ENCODE data around the gene TNS4.

TNS4 gene

DNA sequence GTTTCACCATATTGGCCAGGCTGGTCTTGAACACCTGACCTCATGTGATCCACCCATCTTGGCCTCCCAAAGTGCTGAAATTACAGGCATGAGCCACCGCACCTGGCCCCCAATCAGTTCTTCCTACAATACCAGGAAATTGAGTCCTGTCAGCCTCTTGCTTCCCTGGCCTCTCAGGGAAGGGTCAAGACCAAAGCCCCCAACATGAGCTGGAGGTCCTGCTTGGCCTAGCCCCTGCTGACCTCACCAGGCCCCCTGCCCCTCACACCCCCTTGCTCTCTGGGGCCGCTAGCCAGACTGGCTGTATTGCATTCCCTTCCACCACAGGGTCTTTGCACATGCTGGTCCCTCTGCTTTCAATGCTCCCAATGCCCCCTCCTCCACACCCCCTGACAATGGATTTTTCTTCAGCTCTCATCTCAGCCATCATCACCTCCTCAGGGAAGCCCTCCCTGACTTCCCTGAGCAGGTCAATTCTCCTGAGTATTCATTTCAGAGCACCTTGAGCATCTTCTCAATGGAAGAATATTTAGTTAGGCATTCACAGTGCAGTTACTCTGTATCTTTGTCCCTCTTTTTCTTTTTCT lies 34.0 kb downstream of the TNS4 start:
- H3K27ac ChIP-seq: no peak overlapping the region
- TF ChIP-seq, protein P1, sequence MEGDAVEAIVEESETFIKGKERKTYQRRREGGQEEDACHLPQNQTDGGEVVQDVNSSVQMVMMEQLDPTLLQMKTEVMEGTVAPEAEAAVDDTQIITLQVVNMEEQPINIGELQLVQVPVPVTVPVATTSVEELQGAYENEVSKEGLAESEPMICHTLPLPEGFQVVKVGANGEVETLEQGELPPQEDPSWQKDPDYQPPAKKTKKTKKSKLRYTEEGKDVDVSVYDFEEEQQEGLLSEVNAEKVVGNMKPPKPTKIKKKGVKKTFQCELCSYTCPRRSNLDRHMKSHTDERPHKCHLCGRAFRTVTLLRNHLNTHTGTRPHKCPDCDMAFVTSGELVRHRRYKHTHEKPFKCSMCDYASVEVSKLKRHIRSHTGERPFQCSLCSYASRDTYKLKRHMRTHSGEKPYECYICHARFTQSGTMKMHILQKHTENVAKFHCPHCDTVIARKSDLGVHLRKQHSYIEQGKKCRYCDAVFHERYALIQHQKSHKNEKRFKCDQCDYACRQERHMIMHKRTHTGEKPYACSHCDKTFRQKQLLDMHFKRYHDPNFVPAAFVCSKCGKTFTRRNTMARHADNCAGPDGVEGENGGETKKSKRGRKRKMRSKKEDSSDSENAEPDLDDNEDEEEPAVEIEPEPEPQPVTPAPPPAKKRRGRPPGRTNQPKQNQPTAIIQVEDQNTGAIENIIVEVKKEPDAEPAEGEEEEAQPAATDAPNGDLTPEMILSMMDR (conservative IDR thresholded peaks at IDR 0.05): no peak
- TF ChIP-seq ZFX (IDR thresholded peaks at IDR 0.05): no peak

DNA sequence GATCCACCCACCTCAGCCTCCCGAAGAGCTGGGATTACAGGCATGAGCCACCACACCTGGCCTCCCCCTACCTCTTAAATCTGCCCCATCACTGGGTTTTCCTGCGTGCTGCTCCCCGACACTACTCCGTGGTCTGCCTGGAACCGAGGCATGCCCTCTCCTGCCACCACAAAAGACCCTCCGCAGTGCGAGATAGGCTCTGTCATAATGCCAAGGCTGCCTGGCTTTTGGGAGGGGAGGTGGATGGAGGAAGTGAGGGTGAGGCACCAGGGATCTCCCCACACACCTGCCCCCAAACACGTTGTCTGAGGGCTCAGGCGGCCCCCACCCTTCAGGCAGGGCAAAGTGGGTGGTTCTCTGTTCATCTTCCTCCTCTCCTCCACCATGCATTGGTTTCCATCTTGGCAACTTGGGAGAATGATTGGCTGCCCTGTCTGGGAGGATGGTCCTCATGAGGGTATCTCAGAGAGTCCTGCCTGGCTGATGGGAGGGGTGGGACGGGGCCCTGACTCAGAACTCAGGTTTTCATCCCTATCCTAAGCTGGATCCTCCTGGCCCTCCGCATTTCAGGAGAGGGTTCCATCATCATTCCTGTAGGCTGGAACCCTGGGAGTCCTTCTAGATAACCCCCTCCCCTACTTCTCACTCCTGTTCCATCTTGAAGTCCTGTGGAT lies 35.0 kb downstream of the TNS4 start:
- no peak for TF ChIP-seq ZFX (IDR thresholded peaks at IDR 0.05)
- TF ChIP-seq, protein P1 (conservative IDR thresholded peaks at IDR 0.05): no peak
- H3K27ac ChIP-seq: no peak overlapping the region

DNA sequence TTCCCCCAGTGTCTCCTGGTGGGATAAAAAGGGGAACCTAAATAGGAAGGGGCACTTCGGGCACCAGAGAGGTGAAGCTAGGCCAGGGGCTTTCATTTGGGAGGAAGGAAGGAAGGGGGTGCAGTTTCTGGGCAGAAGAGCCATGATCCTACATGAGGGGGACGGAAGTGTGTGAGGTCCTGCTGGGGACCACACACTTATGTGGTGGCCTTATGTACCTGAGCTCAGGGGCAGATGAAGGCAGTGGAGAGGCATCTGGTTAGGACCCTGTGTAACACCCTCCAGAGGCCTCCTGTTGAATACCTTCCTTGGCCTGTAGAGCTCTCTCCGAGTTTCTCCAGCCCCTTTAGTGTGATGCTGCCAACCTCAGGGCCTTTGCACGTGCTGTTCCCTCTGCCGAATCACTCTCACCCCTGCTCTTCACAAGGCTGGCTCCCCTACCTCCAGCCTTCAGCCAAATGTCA lies 37.0 kb downstream of the TNS4 start:
- TF ChIP-seq, protein P1 (conservative IDR thresholded peaks at IDR 0.05): no peak
- no peak for TF ChIP-seq ZFX (IDR thresholded peaks at IDR 0.05)
- H3K27ac ChIP-seq: no peak overlapping the region

DNA sequence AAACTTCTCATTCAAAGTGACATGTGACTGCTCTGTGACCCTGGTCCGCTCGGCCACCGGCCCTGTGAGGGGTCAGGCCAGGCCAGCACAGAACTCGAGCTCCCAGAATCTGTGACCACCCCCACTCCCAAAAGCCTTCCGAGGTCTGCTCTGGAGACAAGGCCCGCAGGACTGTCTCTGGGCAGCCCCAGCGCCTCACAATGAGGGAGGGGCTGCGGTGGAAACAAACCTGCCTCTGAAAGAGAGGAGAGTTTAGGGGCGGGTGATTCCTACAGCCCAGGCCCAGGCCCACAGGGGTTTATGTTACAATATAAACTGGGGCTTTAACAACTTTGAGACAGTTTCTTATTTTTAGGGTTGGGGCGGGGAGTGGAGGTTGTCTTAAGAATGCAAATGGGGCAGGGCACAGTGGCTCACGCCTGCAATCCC lies 38.3 kb downstream of the TNS4 start:
- H3K27ac ChIP-seq: no peak overlapping the region
- TF ChIP-seq, protein P1 (conservative IDR thresholded peaks at IDR 0.05): no peak
- TF ChIP-seq ZFX (IDR thresholded peaks at IDR 0.05): no peak

DNA sequence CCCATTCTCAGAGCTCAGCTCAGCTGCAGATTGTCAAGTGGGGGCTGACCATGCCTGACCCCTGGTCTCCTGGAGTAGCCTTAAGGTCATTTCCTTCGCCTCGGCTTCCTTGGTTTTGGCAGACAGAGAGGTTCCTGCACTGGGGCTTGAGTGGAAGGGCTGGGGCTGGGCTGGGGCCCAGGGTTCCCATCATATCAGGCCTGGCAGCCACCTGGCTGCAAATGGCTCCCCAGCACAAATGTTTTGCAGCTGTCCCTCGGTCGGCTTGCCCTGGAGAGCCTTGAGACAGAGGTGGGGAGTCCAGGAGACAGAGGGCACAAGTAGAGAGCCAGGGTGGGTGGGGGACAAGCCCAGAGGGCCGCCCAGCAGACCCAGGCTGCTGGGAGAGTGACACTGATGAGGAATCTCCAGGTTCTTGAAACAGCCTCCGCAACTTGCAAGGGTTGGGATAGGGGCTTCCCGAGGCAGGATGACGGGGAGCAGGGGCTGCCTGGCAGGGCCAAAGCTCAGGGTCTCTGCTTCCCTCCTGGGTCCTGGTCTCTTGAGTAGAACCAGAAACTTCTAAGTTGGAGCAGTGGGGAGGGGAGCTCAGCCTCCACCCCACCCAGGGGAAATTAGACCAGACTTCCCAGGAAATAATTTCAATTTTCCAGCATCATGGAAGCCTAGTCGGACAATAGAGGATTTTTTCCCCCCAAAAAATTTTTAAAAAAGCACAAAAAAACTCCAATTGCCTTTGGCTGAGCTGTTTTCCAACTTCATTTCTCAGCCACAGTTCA lies 38.9 kb downstream of the TNS4 start:
- H3K27ac ChIP-seq: no peak overlapping the region
- TF ChIP-seq, protein P1 (conservative IDR thresholded peaks at IDR 0.05): no peak

DNA sequence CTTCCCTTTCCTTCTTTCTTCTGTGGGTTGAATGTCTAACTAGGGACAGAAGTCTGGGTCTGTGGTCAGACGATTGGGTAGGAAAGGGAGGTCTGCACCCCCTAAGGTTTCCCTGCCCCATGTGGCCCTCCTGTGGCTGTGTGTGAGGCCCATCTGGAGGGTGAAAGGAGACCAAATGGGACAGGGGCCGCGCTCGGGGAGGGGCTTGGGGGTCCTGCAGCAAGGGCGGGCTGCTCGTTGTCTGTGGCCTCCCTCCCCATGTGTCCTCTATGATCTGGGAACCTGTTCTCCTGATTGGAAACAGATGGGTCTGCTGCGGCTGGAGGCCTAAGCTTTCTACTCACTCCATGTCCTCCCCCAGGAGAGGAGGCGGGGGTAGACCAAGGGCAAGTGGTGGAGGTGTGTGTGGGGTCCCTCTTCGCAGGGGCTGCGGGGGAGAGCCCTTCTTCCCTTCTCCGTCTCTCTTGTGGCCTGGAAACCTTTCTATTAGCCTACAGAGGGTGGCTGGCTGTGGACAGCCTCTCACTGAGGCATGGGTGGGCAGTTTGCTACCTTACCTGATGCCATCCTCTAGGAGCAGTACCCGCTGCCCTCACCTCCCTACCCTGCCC lies 39.6 kb downstream of the TNS4 start:
- H3K27ac ChIP-seq: no peak overlapping the region
- TF ChIP-seq ZFX (IDR thresholded peaks at IDR 0.05): no peak
- TF ChIP-seq, protein P1 (conservative IDR thresholded peaks at IDR 0.05): no peak
